ENCODE data around the gene DIP2B. TPM values are rescaled to one million over a fixed set of nuclear protein-coding genes. Genes with fewer than 3 reads are reported as not detected.
A peak's percentile ranks its signal among the peaks of the same experiment; 100 is the strongest.

Gene DIP2B
- total RNA-seq, 1 experiment from 2014 or later, result 20.0 TPM

DNA sequence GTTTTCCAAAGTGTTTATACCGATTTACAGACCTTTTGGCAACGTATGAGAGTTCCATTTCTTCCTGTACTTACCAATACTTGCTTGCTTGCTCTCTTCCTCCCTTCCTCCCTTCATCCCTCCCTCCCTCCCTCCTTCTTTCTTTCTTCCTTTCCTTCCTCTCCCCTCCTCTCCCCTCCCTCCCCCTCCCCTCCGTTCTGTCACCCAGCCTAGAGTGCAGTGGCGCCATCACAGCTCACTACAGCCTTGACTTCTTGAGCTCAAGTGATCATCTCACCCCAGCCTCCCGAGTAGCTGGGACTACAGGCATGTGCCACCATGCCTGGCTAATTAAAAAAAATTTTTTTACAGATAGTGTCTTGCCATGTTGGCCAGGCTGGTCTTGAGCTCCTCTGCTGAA is 40.4 kb downstream of the DIP2B start:
- WGBS (ENCODE audit: extremely low coverage, insufficient read length, low lambda C conversion rate), result no CpG with 5 or more reads among the region's 5 CpGs

More for the DNA sequence above, 40.4 kb downstream of the DIP2B start:
- no peak overlapping the region for H2AK5ac ChIP-seq (ENCODE audit: insufficient read length, low read length)
- H3K9ac ChIP-seq (ENCODE audit: extremely low read depth, insufficient read length, low read length), result no peak overlapping the region
- H2BK12ac ChIP-seq (ENCODE audit: insufficient read length, low read depth, low read length), result no peak overlapping the region
- no peaks in the 10 kb centered on the region for H3K27me3 Mint-ChIP-seq (ENCODE audit: low read depth)
- DNase-seq, result no peak
- H3K79me1 ChIP-seq (ENCODE audit: insufficient read depth, low read depth, low read length, poor library complexity, severe bottlenecking), result peaks cover 6% of the 10 kb centered on the region
- H3K23me2 ChIP-seq (ENCODE audit: insufficient read length, low read depth, low read length, poor library complexity, severe bottlenecking), result no peaks in the 10 kb centered on the region
- H2BK120ac ChIP-seq (ENCODE audit: low read depth, low read length, poor library complexity, severe bottlenecking), result no peak overlapping the region
- no peaks in the 10 kb centered on the region for H3K27me3 ChIP-seq (ENCODE audit: insufficient read depth, low read length)
- H2BK20ac ChIP-seq (ENCODE audit: low read depth, low read length, poor library complexity, severe bottlenecking), result no peak overlapping the region
- H4K5ac ChIP-seq (ENCODE audit: insufficient read length, low read depth, low read length), result no peak overlapping the region
- H2BK5ac ChIP-seq (ENCODE audit: insufficient read length, low read length), result no peak overlapping the region
- H3K14ac ChIP-seq (ENCODE audit: insufficient read depth, low read length), result no peak overlapping the region
- H3K9me3 Mint-ChIP-seq, result no peaks in the 10 kb centered on the region
- no peaks in the 10 kb centered on the region; the same call in 1 of the 2 replicates for H3K4me1 ChIP-seq (ENCODE audit: insufficient read depth, low read length)
- peaks cover 18 to 22% of the 10 kb centered on the region in 2 experiments for H3K4me1 Mint-ChIP-seq
- H3K56ac ChIP-seq (ENCODE audit: insufficient read length, low read depth, low read length), result no peak overlapping the region
- no peak overlapping the region for H4K91ac ChIP-seq (ENCODE audit: insufficient read length, low read depth, low read length)
- H2AFZ ChIP-seq (ENCODE audit: low read length), result no peak overlapping the region
- H3T11ph ChIP-seq (ENCODE audit: low read length), result no peak overlapping the region
- H3K27ac ChIP-seq (ENCODE audit: insufficient read length, low read depth, low read length), result no peak overlapping the region
- H3K36me3 Mint-ChIP-seq (ENCODE audit: insufficient read depth in 1 of 3, low read depth in 3 of 3), result no peaks in the 10 kb centered on the region
- H3K9me3 ChIP-seq (ENCODE audit: control insufficient read depth, low read depth, low read length), result no peaks in the 10 kb centered on the region
- H3K27ac Mint-ChIP-seq, result peak overlapping the region in 2 of 3 experiments; percentile 55 to 72; a peak in 2 of 7 replicates
- no peak overlapping the region for H3K4me3 Mint-ChIP-seq
- H3K4ac ChIP-seq (ENCODE audit: low read depth, low read length), result no peak overlapping the region
- no peak for TF ChIP-seq CTCF (conservative IDR thresholded peaks at IDR 0.05)
- no peak overlapping the region for H3K23ac ChIP-seq (ENCODE audit: insufficient read length, low read depth, low read length)
- peaks cover 5% of the 10 kb centered on the region; the same call in 1 of the 2 replicates for H3K79me2 ChIP-seq (ENCODE audit: insufficient read depth, low read length)
- H3K18ac ChIP-seq (ENCODE audit: insufficient read length, low read depth, low read length), result no peak overlapping the region
- H2BK15ac ChIP-seq (ENCODE audit: low read depth, low read length), result no peak overlapping the region
- no peak overlapping the region for H3K4me2 ChIP-seq (ENCODE audit: insufficient read depth, insufficient read length, low read length)
- H4K20me1 ChIP-seq (ENCODE audit: control insufficient read depth, insufficient read depth, insufficient read length), result no peaks in the 10 kb centered on the region
- no peak overlapping the region for H4K8ac ChIP-seq (replicated peaks; ENCODE audit: insufficient read length, low read depth, low read length)

Measured in H9 (cell line).